ENCODE data around the gene CHPF2.

DNA sequence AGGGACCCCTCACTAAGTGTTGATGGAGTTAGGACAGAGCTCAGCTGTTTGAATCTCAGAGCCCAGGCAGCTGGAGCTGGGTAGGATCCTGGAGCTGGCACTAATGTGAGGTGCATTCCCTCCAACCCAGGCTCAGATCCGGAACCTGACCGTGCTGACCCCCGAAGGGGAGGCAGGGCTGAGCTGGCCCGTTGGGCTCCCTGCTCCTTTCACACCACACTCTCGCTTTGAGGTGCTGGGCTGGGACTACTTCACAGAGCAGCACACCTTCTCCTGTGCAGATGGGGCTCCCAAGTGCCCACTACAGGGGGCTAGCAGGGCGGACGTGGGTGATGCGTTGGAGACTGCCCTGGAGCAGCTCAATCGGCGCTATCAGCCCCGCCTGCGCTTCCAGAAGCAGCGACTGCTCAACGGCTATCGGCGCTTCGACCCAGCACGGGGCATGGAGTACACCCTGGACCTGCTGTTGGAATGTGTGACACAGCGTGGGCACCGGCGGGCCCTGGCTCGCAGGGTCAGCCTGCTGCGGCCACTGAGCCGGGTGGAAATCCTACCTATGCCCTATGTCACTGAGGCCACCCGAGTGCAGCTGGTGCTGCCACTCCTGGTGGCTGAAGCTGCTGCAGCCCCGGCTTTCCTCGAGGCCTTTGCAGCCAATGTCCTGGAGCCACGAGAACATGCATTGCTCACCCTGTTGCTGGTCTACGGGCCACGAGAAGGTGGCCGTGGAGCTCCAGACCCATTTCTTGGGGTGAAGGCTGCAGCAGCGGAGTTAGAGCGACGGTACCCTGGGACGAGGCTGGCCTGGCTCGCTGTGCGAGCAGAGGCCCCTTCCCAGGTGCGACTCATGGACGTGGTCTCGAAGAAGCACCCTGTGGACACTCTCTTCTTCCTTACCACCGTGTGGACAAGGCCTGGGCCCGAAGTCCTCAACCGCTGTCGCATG is 5.2 kb downstream of the CHPF2 start:
- TF ChIP-seq, protein P1, sequence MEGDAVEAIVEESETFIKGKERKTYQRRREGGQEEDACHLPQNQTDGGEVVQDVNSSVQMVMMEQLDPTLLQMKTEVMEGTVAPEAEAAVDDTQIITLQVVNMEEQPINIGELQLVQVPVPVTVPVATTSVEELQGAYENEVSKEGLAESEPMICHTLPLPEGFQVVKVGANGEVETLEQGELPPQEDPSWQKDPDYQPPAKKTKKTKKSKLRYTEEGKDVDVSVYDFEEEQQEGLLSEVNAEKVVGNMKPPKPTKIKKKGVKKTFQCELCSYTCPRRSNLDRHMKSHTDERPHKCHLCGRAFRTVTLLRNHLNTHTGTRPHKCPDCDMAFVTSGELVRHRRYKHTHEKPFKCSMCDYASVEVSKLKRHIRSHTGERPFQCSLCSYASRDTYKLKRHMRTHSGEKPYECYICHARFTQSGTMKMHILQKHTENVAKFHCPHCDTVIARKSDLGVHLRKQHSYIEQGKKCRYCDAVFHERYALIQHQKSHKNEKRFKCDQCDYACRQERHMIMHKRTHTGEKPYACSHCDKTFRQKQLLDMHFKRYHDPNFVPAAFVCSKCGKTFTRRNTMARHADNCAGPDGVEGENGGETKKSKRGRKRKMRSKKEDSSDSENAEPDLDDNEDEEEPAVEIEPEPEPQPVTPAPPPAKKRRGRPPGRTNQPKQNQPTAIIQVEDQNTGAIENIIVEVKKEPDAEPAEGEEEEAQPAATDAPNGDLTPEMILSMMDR (IDR thresholded peaks at IDR 0.05): no peak
- TF ChIP-seq POLR2A (IDR thresholded peaks at IDR 0.05): no peak
